Stimulated activated CD4-positive, alpha-beta T cell treated with anti-CD3 and anti-CD28 coated beads, Interleukin-4, amount 100 ng/mL, for 1 hour (primary cell): ENCODE results near the gene DEFB119.
"Not testable (repeated sequence)": the region's sequence is repeated elsewhere in the genome, so short reads cannot be mapped to it uniquely, and the experiment has no call there.

Source experiments
- DNase-seq: peaks from one replicate; pipeline ENCODE4 v3.0.0-alpha.2; 2020

DEFB119 gene

GRCh38 chr20:31390490-31390889 lies at the start of gene DEFB119:
Gene DEFB119 (minus strand): TSS chr20:31390590. CDS start chr20:31390483, 107 bp downstream.
- DNase-seq = no peak

DNA sequence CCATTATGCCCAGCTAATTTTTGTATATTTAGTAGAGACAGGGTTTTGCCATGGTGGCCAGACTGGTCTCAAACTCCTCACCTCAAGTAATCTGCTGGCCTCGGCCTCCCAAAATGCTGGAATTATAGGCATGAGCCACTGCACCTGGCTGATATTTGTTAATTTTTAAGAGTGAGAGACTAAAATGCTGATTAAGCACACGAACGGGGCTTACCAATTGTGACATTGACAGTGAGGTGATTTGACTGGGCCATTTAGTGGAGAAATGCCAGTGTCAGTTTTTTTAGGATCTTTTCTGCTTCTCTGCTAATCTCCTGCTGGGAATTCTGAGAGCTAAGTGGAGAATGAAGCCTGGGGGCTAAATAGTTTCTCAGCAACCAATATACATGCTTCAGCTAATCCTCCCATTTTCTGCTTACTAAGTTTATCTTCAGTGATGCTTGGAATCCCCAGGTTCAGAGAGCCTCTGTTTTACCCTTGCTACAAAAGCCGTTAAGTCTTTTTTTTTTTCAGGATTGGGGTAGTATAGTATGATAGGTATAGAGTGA lies 40.3 kb upstream of the DEFB119 start:
- DNase-seq = no peak

DNA sequence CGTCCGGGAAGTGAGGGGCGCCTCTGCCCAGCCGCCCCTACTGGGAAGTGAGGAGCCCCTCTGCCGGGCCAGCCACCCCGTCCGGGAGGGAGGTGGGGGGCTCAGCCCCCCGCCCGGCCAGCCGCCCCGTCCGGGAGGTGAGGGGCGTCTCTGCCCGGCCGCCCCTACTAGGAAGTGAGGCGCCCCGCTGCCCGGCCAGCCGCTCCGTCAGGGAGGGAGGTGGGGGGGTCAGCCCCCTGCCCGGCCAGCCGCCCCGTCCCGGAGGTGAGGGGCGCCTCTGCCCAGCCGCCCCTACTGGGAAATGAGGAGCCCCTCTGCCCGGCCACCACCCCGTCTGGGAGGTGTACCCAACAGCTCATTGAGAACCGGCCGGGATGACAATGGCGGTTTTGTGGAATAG lies 37.2 kb upstream of the DEFB119 start:
- not testable (repeated sequence) for DNase-seq

GRCh38 chr20:31426891-31427551 lies 36.6 kb upstream of the DEFB119 start:
- not testable (repeated sequence) for DNase-seq

- DNase-seq = no peak
Observed at GRCh38 chr20:31425797-31426196, 35.4 kb upstream of the DEFB119 start.

DNA sequence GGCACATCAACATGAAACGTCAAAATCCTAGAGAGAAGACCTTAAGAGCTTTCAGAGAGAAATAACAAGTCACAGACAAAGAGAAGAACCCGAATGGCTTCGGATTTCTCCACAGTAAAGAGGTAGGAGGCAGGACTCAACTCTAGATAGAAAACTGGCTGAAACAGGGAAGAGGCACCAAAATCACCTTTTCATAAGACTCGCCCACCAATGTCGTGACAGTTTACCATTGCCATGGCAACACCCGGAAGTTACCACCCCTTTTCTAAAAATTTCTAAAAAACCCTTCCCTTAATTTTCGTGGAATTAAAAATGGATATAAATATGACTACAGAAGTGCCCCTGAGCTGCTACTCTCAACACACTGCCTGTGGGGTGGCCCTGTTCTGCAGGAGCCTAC lies 27.9 kb upstream of the DEFB119 start:
- DNase-seq = no peak

GRCh38 chr20:31415653-31416052 lies 25.3 kb upstream of the DEFB119 start:
- DNase-seq = no peak

DNA sequence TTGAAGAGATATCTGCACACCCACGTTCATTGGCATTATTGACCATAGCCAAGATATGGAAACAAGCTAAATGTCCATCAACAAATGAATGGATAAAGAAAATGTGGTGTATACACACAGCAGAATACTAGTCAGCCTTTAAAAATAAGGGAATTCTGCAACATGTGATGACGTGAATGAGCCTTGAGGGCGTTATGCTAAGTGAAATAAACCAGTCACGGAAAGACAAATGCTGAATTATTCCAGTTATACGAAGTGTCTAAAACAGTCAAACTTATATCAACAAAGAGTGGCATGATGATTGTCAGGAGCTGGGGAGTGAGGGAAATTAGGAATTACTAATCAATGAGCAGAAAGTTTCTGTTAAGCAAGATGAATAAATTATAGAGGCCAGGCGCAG lies 24.0 kb upstream of the DEFB119 start:
- no peak for DNase-seq

- no peak for DNase-seq
Observed at GRCh38 chr20:31410011-31410410, 19.6 kb upstream of the DEFB119 start.

- no peak for DNase-seq
Observed at GRCh38 chr20:31406115-31406514, 15.7 kb upstream of the DEFB119 start, which contains the start of gene DEFB121. Gene DEFB121 (minus strand): TSS chr20:31406215. CDS start chr20:31406152, 63 bp downstream.

DNA sequence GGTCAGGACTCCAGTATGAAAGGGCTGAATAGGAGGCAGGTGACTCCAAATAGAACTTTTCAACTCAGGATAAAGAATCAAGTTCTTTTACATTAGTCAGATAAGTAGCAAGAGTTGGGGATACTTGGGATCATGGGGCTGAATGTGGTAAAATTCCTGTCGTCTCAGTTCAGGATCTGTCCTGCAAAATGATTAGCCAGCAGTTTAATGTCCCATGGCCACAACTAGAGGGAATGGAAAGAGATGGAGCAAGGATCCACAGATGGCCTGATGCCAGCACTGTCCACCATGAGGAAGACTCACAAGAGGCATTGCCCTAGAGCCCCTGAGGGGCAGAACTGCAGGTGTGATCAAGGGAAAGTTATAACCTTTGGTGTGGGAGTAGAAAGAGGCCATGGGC lies 13.5 kb upstream of the DEFB119 start:
- DNase-seq = no peak

GRCh38 chr20:31394900-31395299 lies 4.5 kb upstream of the DEFB119 start:
- DNase-seq = no peak

GRCh38 chr20:31392836-31393235 lies 2.4 kb upstream of the DEFB119 start:
- DNase-seq = no peak

DNA sequence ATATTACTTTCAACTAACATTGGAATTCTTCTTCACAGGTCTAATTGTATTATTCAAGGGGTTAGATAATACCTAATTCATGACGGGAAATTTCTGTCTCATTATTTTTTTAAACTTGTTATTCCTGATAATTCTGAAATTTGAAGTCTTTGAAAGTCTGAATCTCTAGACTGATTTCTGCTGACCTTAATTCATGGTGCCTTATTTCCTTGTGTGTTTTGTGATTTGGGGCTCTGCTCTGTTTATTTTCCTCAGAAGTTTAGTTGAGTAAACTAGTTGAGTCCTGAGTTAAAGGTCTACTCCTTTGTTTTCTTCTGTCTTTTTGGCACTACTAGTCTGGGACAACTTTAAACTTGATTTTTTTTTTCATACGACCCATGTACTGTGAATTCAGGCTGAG lies 16.0 kb downstream of the DEFB119 start:
- no peak for DNase-seq

DNA sequence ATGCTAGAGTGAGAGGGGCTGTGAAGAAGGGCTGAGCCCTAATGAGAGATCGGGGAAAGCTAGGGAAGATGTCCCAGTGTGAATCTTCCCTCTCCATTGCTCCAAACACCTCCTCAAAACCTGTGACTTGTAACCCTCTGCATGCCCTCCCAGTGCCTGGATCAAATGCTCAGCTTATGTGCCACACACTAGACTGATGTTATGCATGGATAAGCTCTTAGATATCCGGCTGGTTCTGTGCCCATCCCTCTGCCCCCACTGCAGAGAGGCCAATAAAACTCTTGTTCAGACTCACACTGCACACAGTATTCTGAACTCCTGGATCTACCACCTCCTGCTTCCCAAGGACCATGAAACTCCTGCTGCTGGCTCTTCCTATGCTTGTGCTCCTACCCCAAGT lies 22.1 kb downstream of the DEFB119 start, which contains the start of gene DEFB118:
TSS of gene DEFB118 (plus strand) at position 301 of the 400 bp plus-strand sequence. CDS start at position 351, 50 bp downstream.
- no peak for DNase-seq

DNA sequence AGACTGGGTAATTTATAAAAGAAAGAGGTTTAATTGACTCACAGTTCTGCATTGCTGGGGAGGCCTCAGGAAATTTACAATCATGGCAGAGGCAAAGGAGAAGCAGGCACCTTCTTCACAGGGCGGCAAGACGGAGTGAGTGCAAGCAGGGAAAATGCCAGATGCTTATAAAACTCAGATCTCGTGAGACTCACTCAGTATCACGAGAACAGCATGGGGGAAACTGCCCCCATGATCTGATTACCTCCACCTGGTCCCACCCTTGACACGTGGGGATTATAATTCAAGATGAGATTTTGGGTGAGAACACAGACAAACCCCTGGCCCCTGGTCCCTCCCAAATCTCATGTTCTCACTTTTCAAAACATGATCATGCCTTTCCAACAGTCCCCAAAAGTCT lies 26.1 kb downstream of the DEFB119 start:
- not testable (repeated sequence) for DNase-seq

DNA sequence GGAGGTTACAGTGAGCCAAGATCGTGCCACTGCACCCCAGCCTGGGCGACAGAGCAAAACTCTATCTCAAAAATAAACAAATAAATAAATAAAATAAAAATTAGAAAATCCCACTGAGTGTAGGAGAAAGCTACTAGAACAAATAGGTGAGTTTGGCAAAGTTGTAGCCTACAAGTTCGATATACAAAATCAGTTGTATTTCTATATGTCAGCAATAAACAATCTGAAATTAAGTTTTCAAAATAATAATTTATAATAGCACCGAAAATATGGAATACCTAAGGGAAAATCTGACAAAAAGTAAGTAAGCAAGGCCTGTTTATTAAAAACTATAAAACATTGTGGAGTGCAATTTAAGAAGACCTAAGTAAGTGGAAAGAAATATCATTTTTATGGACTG lies 27.1 kb downstream of the DEFB119 start:
- DNase-seq = no peak

DNA sequence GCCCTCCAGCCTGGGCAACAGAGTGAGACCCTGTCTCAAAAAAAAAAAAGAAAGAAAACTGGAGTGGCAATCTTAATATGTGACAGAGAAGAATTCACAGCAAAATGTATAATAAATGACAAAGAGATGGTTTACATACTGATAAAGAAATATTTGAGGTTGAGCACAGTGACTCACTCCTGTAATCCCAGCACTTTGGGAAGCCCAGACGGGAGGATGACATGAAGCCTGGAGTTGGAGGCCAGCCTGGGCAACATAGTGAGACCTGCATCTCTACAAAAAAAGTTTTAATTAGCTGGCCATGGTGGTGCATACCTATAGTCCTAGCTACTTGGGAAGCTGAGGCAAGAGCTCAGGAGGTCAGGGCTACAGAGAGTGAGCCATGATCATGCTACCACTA lies 34.4 kb downstream of the DEFB119 start:
- DNase-seq = no peak

DNA sequence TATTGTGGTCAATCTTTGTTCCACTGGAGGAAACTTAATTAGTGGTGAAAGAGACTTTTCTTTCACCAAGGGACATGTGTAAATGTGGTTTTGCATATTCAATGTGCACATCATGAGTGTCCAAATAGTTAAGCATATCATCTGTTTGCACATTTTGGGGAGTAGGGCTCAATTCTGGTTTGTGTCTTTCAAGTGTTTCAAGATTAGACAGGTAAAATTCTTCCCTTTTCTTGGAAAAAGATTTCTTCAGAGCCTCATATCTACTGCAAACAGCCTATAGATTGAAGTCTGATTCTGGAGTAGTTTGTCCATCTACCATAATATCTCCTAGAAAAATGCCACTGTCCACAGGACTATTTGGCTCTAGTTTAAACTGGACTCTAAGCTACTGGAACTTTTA lies 48.9 kb downstream of the DEFB119 start:
- DNase-seq = no peak

DNA sequence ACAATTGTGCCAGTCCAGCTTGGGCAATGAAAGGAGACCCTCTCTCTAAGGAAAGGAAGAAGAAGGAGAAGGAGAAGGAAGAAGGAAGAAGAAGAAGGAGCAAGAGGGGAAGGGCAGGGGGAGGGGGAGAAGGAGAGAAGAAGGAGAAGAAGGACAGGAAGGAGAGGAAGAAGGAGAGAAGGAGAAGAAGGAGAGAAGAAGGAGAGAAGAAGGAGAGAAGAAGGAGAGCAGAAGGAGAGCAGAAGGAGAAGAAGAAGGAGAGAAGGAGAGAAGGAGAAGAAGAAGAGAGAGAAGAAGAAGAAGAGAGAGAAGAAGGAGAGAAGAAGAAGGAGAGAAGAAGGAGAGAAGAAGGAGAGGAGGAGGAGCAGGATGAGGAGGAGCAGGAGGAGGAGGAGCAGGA lies 59.5 kb downstream of the DEFB119 start:
- no peak for DNase-seq
